VCaP (cell line): ENCODE results near the gene ZNF319.

Experiments
- H3K27ac ChIP-seq: fragments of 450-650 bp; 2 replicates; pipeline ENCODE4 v1.5.1; 2017
- TF ChIP-seq, protein P1 (sequence below): fragments of 450-650 bp; conservative IDR thresholded peaks from 2 replicates; pipeline ENCODE4 v1.5.1; 2017; ENCODE audit warnings: mild to moderate bottlenecking, moderate library complexity

Gene ZNF319

DNA sequence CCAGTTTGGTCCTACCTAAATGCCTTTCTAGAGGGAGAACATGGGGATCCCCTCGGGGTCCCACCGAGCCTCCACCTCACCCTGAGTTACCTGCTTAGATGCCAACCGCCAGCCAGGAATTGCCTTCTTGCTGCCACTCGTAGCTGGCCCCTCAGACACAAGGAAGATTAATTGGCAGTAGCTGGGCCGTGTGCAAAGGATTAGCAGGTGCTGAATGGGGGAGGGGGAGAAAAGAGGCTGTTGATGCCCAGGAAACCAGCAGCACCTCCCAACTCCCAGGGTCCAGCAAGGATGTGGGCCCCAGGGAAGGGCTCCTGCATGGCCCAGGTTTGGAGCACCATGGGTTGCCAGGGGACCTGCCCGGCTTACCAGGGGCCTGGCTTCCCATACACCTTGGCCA lies 29.5 kb downstream of the ZNF319 start, which contains the start of gene CNGB1:
CNGB1 (minus strand) TSS at position 159 of the 400 bp plus-strand sequence. CDS start 3,842 bp downstream, outside the sequence.
- H3K27ac ChIP-seq, result no peak within 1 kb of the TSS
- TF ChIP-seq, protein P1, sequence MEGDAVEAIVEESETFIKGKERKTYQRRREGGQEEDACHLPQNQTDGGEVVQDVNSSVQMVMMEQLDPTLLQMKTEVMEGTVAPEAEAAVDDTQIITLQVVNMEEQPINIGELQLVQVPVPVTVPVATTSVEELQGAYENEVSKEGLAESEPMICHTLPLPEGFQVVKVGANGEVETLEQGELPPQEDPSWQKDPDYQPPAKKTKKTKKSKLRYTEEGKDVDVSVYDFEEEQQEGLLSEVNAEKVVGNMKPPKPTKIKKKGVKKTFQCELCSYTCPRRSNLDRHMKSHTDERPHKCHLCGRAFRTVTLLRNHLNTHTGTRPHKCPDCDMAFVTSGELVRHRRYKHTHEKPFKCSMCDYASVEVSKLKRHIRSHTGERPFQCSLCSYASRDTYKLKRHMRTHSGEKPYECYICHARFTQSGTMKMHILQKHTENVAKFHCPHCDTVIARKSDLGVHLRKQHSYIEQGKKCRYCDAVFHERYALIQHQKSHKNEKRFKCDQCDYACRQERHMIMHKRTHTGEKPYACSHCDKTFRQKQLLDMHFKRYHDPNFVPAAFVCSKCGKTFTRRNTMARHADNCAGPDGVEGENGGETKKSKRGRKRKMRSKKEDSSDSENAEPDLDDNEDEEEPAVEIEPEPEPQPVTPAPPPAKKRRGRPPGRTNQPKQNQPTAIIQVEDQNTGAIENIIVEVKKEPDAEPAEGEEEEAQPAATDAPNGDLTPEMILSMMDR, result no peak

GRCh38 chr16:57970319-57970718 lies 30.2 kb downstream of the ZNF319 start:
- TF ChIP-seq, protein P1, result no peak
- no peak overlapping the region for H3K27ac ChIP-seq

DNA sequence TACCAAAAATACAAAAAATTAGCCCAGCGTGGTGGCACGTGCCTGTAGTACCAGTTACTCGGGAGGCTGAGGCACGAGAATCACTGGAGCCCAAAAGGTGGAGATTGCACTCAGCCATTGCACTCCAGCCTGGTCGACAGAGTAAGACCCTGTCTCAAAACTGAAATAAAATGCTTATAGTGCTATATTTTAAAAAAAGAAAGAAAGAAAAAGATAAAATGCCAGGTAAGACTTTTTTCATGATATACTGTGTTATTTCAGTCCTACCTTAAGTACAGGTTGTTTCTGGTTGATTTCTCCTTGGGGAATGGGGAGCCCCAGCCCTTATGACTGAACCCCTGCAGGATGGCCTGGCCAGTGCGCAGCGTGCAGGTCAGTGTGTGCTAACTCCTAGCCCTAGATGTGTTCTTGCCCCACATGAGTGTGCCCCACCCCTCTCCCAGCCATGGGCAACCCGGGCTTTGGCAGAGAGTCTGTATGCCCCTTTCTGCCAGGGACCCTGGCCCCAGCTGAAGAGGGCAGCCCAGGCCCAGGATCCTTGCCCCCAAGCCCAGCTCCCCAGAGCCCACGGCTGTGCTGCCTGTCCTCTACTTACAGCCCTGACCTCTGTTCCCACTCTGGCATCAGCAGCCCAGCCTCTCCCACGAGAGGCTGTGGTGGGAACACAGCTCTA lies 30.9 kb downstream of the ZNF319 start:
- TF ChIP-seq, protein P1, result no peak
- H3K27ac ChIP-seq, result no peak overlapping the region

GRCh38 chr16:57967916-57968315 lies 32.6 kb downstream of the ZNF319 start:
- TF ChIP-seq, protein P1, result no peak
- H3K27ac ChIP-seq, result no peak overlapping the region

- H3K27ac ChIP-seq, result no peak overlapping the region
- TF ChIP-seq, protein P1, result no peak
Observed at GRCh38 chr16:57966986-57967385, 33.5 kb downstream of the ZNF319 start.

DNA sequence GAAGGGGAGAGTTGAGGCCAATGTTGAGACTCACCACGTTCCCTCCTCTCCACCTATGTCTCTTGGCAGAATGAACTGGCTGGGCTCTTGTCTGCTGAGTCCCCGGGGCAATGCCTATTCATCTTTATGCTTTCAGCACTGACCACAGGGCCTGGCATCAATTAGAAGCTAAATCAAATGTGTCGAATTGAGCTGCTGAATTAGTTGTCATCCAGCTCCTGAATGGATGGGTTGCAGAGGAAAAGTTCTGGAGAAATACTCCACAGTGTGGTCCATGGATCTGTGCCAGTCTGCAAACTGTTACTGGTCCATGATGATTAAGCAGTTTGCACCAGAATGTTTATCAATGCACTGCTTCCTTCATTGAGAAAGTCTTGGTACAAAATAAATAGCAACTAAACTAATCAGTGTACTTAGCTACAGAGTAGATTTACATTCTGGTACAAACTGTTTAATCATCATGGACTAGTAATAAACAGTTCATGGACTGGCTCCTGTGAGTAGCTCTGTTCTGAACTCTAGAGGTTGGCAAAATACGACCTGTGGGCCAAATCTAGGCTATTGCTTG lies 34.2 kb downstream of the ZNF319 start:
- H3K27ac ChIP-seq, result no peak overlapping the region
- TF ChIP-seq, protein P1, result no peak

- TF ChIP-seq, protein P1, result no peak
- no peak overlapping the region for H3K27ac ChIP-seq
Observed at GRCh38 chr16:57964157-57964700, 36.2 kb downstream of the ZNF319 start.
